PC-3 (cell line): ENCODE results near the gene MYADM. TPM values are rescaled to one million over a fixed set of nuclear protein-coding genes. Genes with fewer than 3 reads are reported as not detected.
"Not testable (repeated sequence)": the region's sequence is repeated elsewhere in the genome, so short reads cannot be mapped to it uniquely, and the experiment has no call there.

Experiments used
- ATAC-seq: fragments of 200-7000 bp; cut with Tn5 transposase; 2 replicates; pipeline ENCODE4 v1.9.1; 2020; ENCODE audit warnings: mild to moderate bottlenecking, moderate library complexity
- BruUV-seq: library from RNA; stranded (reverse); fragments of 400-500 nt; replicated peaks from 2 replicates; lab custom pipeline; 2021; lab: Mats Ljungman, UMichigan
- CTCF ChIA-PET: fragments of 300-600 bp; sonication (Branson Sonifier 250); formaldehyde crosslinking; loops from one replicate; lab custom pipeline; 2022; ENCODE audit warnings: antibody characterized with exemption; lab: Charles Lee
- POLR2A ChIA-PET: fragments of 300-600 bp; sonication (Branson Sonifier 250); formaldehyde crosslinking; loops from one replicate; lab custom pipeline; 2022; ENCODE audit warnings: antibody characterized with exemption; ENCODE audit not compliant: unreplicated experiment; lab: Charles Lee
- DNase-seq: peaks from one replicate; pipeline ENCODE4 v3.0.0-alpha.2; 2015
- H2AFZ ChIP-seq: fragments of 300-600 bp; sonication (generic); 2 replicates; pipeline ENCODE4 v1.6.0; 2016; ENCODE audit warnings: antibody characterized with exemption, low read length
- H3F3A ChIP-seq: fragments of 300-600 bp; sonication (generic); one replicate; pipeline ENCODE4 v1.6.0; 2017; ENCODE audit warnings: antibody characterized with exemption, low read length, control low read depth, mild to moderate bottlenecking; ENCODE audit not compliant: unreplicated experiment
- H3K27ac ChIP-seq: fragments of 300-600 bp; sonication (generic); 2 replicates; pipeline ENCODE4 v1.5.1; 2016; ENCODE audit warnings: mild to moderate bottlenecking, low read length
- H3K27me3 ChIP-seq: fragments of 300-600 bp; sonication (generic); 2 replicates; pipeline ENCODE4 v1.6.1; 2016; ENCODE audit warnings: low read length, mixed read lengths
- H3K36me3 ChIP-seq: fragments of 300-600 bp; sonication (generic); 2 replicates; pipeline ENCODE4 v1.6.1; 2016; ENCODE audit warnings: low read depth, mixed run types, low read length, mixed read lengths
- H3K4me1 ChIP-seq: fragments of 300-600 bp; sonication (generic); 2 replicates; pipeline ENCODE4 v1.5.1; 2016; ENCODE audit warnings: low read length; ENCODE audit not compliant: insufficient read depth
- H3K4me2 ChIP-seq: fragments of 300-600 bp; sonication (generic); 2 replicates; pipeline ENCODE4 v1.6.0; 2016; ENCODE audit warnings: low read length
- H3K4me3 ChIP-seq: fragments of 300-600 bp; sonication (generic); 2 replicates; pipeline ENCODE4 v1.5.1; 2016; ENCODE audit warnings: mild to moderate bottlenecking, low read length, mixed read lengths
- H3K79me2 ChIP-seq: fragments of 300-600 bp; sonication (generic); 2 replicates; pipeline ENCODE4 v1.6.1; 2017; ENCODE audit warnings: low read length, mixed read lengths
- H3K9ac ChIP-seq: fragments of 300-600 bp; sonication (generic); 2 replicates; pipeline ENCODE4 v1.6.0; 2016; ENCODE audit warnings: mild to moderate bottlenecking, low read length
- H3K9me2 ChIP-seq: fragments of 300-600 bp; sonication (generic); replicated peaks from 2 replicates; pipeline ENCODE4 v1.6.1; 2016; ENCODE audit warnings: mixed run types, low read length, mixed read lengths
- H3K9me3 ChIP-seq: fragments of 300-600 bp; sonication (generic); 2 replicates; pipeline ENCODE4 v1.6.1; 2016; ENCODE audit warnings: low read length, mixed read lengths
- H4K20me1 ChIP-seq: fragments of 300-600 bp; sonication (generic); 2 replicates; pipeline ENCODE4 v1.6.1; 2016; ENCODE audit warnings: low read length, mixed read lengths
- CTCF ChIP-seq: fragments of 300-600 bp; sonication (generic); conservative IDR thresholded peaks from 2 replicates; pipeline ENCODE4 v1.5.1; 2017; ENCODE audit warnings: antibody characterized with exemption, low read depth, mild to moderate bottlenecking, low read length
- EZH2 ChIP-seq: fragments of 300-600 bp; sonication (generic); IDR thresholded peaks from one replicate; pipeline ENCODE4 v1.6.1; 2017; ENCODE audit warnings: antibody characterized with exemption, mild to moderate bottlenecking, low read length; ENCODE audit not compliant: unreplicated experiment
- EZH2phosphoT487 ChIP-seq: fragments of 300-600 bp; sonication (generic); IDR thresholded peaks from 2 replicates; pipeline ENCODE4 v1.6.1; 2018; ENCODE audit warnings: mild to moderate bottlenecking, antibody characterized with exemption, low read length, borderline replicate concordance
- intact Hi-C: fragments of 100-400 bp; cut with micrococcal nuclease; formaldehyde crosslinking; loops from 2 replicates; pipeline ENCODE4 v1.9.0; 2023
- total RNA-seq: library from RNA; depleted of rRNA; stranded (reverse); fragments of >200 nt; gene quantifications from 2 replicates; pipeline ENCODE4 v1.2.3, GENCODE V29; 2014

The MYADM gene
- total RNA-seq, 1 experiment from 2014 or later, result 63.5 TPM

- H3K9ac ChIP-seq, result no peak overlapping the region
- ATAC-seq (no peak), DNase-seq (no peak)
- no peaks in the 10 kb centered on the region for H3K27me3 ChIP-seq
- H3F3A ChIP-seq, result no peaks in the 10 kb centered on the region
- no peaks in the 10 kb centered on the region for H3K9me2 ChIP-seq
- intact Hi-C loops, result no loop called here
- H3K27ac ChIP-seq, result no peak overlapping the region
- CTCF ChIA-PET, result no interaction called here
- H3K79me2 ChIP-seq, result no peaks in the 10 kb centered on the region
- TF ChIP-seq EZH2 (no peak), CTCF (no peak), EZH2phosphoT487 (no peak)
- H3K9me3 ChIP-seq, result no peaks in the 10 kb centered on the region
- H3K36me3 ChIP-seq, result no peaks in the 10 kb centered on the region
- H2AFZ ChIP-seq, result no peak overlapping the region
- no peak overlapping the region for H3K4me3 ChIP-seq
- H4K20me1 ChIP-seq, result no peaks in the 10 kb centered on the region
- POLR2A ChIA-PET, result no interaction called here
- H3K4me2 ChIP-seq, result no peak overlapping the region
- BruUV-seq, result no TSS peak
- H3K4me1 ChIP-seq, result no peaks in the 10 kb centered on the region
Observed at GRCh38 chr19:53828531-53828930, 39.2 kb upstream of the MYADM start.

GRCh38 chr19:53832861-53833260 is 34.8 kb upstream of the MYADM start:
- H3K36me3 ChIP-seq, H3K4me3 ChIP-seq, ATAC-seq, intact Hi-C loops, H3K27me3 ChIP-seq, H2AFZ ChIP-seq, H3K9me2 ChIP-seq, H3K9me3 ChIP-seq, POLR2A ChIA-PET, H3K79me2 ChIP-seq, CTCF ChIA-PET, H3K4me1 ChIP-seq, H3F3A ChIP-seq, BruUV-seq, H3K9ac ChIP-seq, H4K20me1 ChIP-seq, H3K4me2 ChIP-seq, DNase-seq, H3K27ac ChIP-seq: not testable (repeated sequence)

- intact Hi-C loops, H3K4me2 ChIP-seq, BruUV-seq: not testable (repeated sequence)
Observed at GRCh38 chr19:53838446-53838845, 29.2 kb upstream of the MYADM start.

DNA sequence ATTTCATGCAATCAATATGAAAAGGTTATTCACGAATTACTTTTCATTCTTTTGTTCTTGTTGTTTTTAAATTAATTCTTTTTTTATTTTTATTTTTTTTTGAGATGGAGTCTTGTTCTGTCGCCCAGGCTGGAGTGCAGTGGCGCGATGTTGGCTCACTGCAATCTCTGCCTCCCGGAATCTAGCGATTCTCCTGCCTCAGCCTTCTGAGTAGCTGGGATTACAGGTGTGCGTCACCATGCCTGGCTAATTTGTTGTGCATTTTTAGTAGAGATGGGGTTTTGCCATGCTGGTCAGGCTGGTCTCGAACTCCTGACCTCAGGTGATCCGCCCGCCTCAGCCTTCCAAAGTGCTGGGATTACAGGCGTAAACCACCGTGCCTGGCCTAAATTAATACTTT is 27.4 kb upstream of the MYADM start:
- H2AFZ ChIP-seq, ATAC-seq, H3K9me2 ChIP-seq, CTCF ChIA-PET, H3K79me2 ChIP-seq, H3K36me3 ChIP-seq, H3K27ac ChIP-seq, POLR2A ChIA-PET, DNase-seq, H4K20me1 ChIP-seq, H3K4me2 ChIP-seq, BruUV-seq, H3K9me3 ChIP-seq, H3F3A ChIP-seq, H3K4me3 ChIP-seq, H3K9ac ChIP-seq, H3K27me3 ChIP-seq: not testable (repeated sequence)
- H3K4me1 ChIP-seq, result peaks cover 24% of the 10 kb centered on the region
- intact Hi-C loops, result loop anchor here (2.0 to 10.0 kb wide), 2 partner anchors 31 to 255 kb away; no protein-coding TSS in a partner anchor

More at GRCh38 chr19:53838446-53838845, 29.2 kb upstream of the MYADM start:
- ATAC-seq, H3F3A ChIP-seq, H4K20me1 ChIP-seq, H3K9me2 ChIP-seq, CTCF ChIA-PET, DNase-seq, H3K79me2 ChIP-seq, H3K27ac ChIP-seq, POLR2A ChIA-PET, H3K9me3 ChIP-seq, H2AFZ ChIP-seq, H3K27me3 ChIP-seq, H3K36me3 ChIP-seq, H3K9ac ChIP-seq, H3K4me3 ChIP-seq: not testable (repeated sequence)
- H3K4me1 ChIP-seq, result peaks cover 24% of the 10 kb centered on the region

DNA sequence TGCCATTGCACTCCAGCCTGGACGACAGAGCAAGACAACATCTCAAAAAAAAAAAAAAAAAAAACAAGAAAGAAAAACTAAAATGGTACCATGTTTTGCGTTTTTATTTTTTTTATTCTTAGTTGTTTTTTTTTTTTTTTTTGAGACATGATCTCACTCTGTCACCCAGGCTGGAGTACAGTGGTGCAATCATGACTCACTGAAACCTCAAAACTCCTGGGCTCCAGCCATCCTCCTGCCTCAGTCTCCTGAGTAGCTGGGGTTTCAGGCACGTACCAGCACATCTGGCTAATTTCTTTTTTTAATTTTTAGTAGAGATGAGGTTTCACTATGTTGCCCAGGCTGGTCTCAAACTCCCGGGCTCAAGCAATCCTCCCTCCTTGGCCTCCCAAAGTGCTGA is 26.8 kb upstream of the MYADM start:
- H3K9ac ChIP-seq, H4K20me1 ChIP-seq, H3K79me2 ChIP-seq, H3K9me2 ChIP-seq, H3K36me3 ChIP-seq, H3K4me3 ChIP-seq, H3K27me3 ChIP-seq, H3F3A ChIP-seq, POLR2A ChIA-PET, H2AFZ ChIP-seq, H3K9me3 ChIP-seq, BruUV-seq: not testable (repeated sequence)
- Histone ChIP-seq H3K4me1 (peaks cover 24% of the 10 kb centered on the region), H3K4me2 (peak overlapping the region; percentile 33), H3K27ac (peak overlapping the region; percentile 48)
- CTCF ChIA-PET, result interaction anchor here (0.5 to 1.2 kb wide), 5 partner anchors 38 to 189 kb away, joined by 3 to 16 read pairs (median 3); no protein-coding TSS in a partner anchor
- intact Hi-C loops, result loop anchor here (2.0 to 10.0 kb wide), 2 partner anchors 32 to 254 kb away; no protein-coding TSS in a partner anchor
- DNase-seq, result peak; percentile 82
- peak; percentile 44; the same call in 1 of the 2 replicates for ATAC-seq
